ENCODE results near the gene TMEM219. TPM values are rescaled to one million over a fixed set of nuclear protein-coding genes. Genes with fewer than 3 reads are reported as not detected.

The TMEM219 gene
- total and polyA plus RNA-seq, 2 of the 8 experiments (the other 6 are each of a cell fraction or from before 2014, with no cell fraction given) = 60.2 to 116 TPM

DNA sequence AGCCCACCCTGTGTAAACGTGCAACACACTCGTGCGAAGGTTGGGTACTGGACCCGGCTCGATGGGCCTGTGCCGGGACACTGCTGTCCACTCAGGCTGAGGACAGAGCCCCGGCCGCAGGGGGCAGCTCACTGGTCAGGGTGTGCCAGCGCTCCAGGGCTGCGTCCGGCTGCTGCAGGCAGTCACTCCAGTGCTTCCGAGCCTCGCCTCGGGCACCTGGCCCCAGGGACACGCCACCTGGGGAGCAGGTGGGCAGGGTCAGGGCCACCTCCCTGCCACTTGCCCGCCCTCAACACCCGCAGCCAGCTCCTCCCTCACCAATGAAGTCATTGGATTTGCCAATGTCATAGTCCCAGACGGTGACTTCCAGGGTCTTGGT is 44.2 kb downstream of the TMEM219 start:
- Histone ChIP-seq H2AFZ (ENCODE audit: low read length) (no peak overlapping the region), H3K9ac (replicated peaks in 1 of 4; ENCODE audit: extremely low read depth in 1 of 4, low read depth in 3 of 4, low read length in 3 of 4) (no peak overlapping the region), H2BK20ac (ENCODE audit: low read length) (no peak overlapping the region), H2BK5ac (ENCODE audit: low read depth, low read length) (no peak overlapping the region), H3K23me2 (ENCODE audit: low read depth, low read length) (peaks cover 5% of the 10 kb centered on the region; the same call in 1 of the 2 replicates), H3K79me2 (ENCODE audit: control insufficient read depth in 1 of 2, insufficient read depth in 2 of 2, low read length in 2 of 2) (no peaks in the 10 kb centered on the region), H3K4me1 (replicated peaks in 1 of 4; ENCODE audit: control insufficient read depth in 3 of 4, insufficient read depth in 4 of 4, low read length in 3 of 4) (peaks cover 0 to 21% (median 11%) of the 10 kb centered on the region in 4 experiments; a peak in 6 of 7 replicates), H3K9me3 (ENCODE audit: insufficient read depth in 2 of 2, low read depth in 1 of 2, low read length in 1 of 2) (no peaks in the 10 kb centered on the region), H3K4me3 (ENCODE audit: extremely low read depth in 1 of 4, insufficient read depth in 2 of 4, low read depth in 3 of 4, low read length in 4 of 4) (no peak overlapping the region), H2BK15ac (ENCODE audit: low read length) (no peak overlapping the region), H3K79me1 (ENCODE audit: low read depth, low read length) (no peaks in the 10 kb centered on the region), H4K8ac (ENCODE audit: extremely low read depth, insufficient read depth, low read length) (no peak overlapping the region), H3K4ac (replicated peaks; ENCODE audit: insufficient read length, low read depth, low read length) (no peak overlapping the region), H2BK12ac (ENCODE audit: low read depth, low read length) (no peak overlapping the region), H3K18ac (ENCODE audit: extremely low read depth, low read length) (no peak overlapping the region), H3K23ac (ENCODE audit: insufficient read length) (no peak overlapping the region), H2AK5ac (ENCODE audit: low read depth, low read length) (no peak overlapping the region), H4K91ac (replicated peaks; ENCODE audit: insufficient read length, low read length) (no peak overlapping the region), H3K27ac (ENCODE audit: low read depth, low read length) (no peak overlapping the region), H3K27me3 (replicated peaks in 1 of 4; ENCODE audit: control insufficient read depth in 3 of 4, extremely low read depth in 1 of 4, insufficient read depth in 3 of 4, low read length in 3 of 4) (peaks cover 0 to 14% (median 9%) of the 10 kb centered on the region in 4 experiments; a peak in 4 of 7 replicates), H3K4me2 (ENCODE audit: insufficient read depth in 1 of 2, low read depth in 2 of 2, low read length in 2 of 2) (no peak overlapping the region), H3K14ac (ENCODE audit: insufficient read length) (no peak overlapping the region), H3K36me3 (ENCODE audit: control insufficient read depth in 2 of 4, insufficient read depth in 4 of 4, low read length in 3 of 4) (peaks cover 0 to 10% (median 6%) of the 10 kb centered on the region in 4 experiments; a peak in 5 of 8 replicates), H4K20me1 (replicated peaks in 1 of 2; ENCODE audit: control insufficient read depth in 1 of 2, insufficient read depth in 2 of 2, low read length in 2 of 2) (peaks cover 3 to 9% of the 10 kb centered on the region in 2 experiments), H3K56ac (replicated peaks; ENCODE audit: insufficient read length, low read depth, low read length) (no peak overlapping the region), H4K5ac (ENCODE audit: insufficient read length, low read depth, low read length) (no peak overlapping the region), H2BK120ac (replicated peaks; ENCODE audit: low read depth, low read length) (no peak overlapping the region)
- POLR2A ChIA-PET (ENCODE audit: partially characterized antibody) = interaction anchor here (0.7 to 4.9 kb wide), 12 partner anchors 8 to 182 kb away, joined by 3 to 34 read pairs (median 4); partner anchors contain the start of genes C16orf92, HIRIP3, INO80E and KCTD13
- TF ChIP-seq POLR2A (IDR thresholded peaks at IDR 0.05; ENCODE audit: control extremely low read depth in 1 of 2, low read depth in 2 of 2, low read length in 2 of 2) (no peak), POLR2AphosphoS5 (IDR thresholded peaks at IDR 0.05; ENCODE audit: low read depth, low read length) (peak; percentile 22; the same call in 1 of the 2 replicates)
- CTCF ChIA-PET (ENCODE audit: partially characterized antibody) = interaction anchor here (0.6 to 3.2 kb wide), 20 partner anchors 9 to 306 kb away, joined by 3 to 10 read pairs (median 5); partner anchors contain the start of genes C16orf92 and INO80E
- FAIRE-seq = no peak
- DNase-seq (ENCODE audit: low read depth in 1 of 2, low spot score in 2 of 2) = no peak
- 91% methylated on average over 11 of the region's 18 CpGs; no CpG with 5 or more reads in 1 of the 2 experiments for WGBS, 2 experiments (ENCODE audit: extremely low coverage in 1 of 2, insufficient coverage in 1 of 2, insufficient read length in 1 of 2, insufficient replicate concordance in 2 of 2, low coverage in 1 of 2, low lambda C conversion rate in 2 of 2, missing lambda C conversion rate in 1 of 2)

Data from H1 (cell line).